HG03439 (cell line): ENCODE measurements around the gene EHBP1.

Source experiments
- ATAC-seq: cut with Tn5 transposase; IDR thresholded peaks from one replicate; pipeline ENCODE4 v1.9.1; 2021; ENCODE audit warnings: mild to moderate bottlenecking, moderate library complexity; ENCODE audit not compliant: unreplicated experiment

The EHBP1 gene

DNA sequence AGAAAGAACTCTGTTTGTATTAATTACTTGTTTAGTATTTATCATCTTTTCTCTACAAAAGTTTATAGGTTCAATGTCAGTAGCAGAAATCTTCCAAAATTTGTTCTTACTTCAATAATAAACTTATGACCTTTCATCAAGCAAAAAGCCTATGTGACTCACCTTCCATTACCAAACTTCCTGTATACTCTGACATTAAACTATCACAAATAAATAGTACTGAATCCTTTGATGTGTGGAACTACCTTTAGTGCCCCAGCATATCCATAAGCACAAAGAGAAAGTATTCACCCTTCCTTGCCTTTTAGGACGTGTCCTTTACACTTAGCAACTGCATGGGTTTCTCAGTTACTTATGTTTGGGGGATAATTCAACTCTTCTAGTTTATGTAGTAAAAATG, 166.0 kb downstream of the EHBP1 start:
- ATAC-seq: no peak

DNA sequence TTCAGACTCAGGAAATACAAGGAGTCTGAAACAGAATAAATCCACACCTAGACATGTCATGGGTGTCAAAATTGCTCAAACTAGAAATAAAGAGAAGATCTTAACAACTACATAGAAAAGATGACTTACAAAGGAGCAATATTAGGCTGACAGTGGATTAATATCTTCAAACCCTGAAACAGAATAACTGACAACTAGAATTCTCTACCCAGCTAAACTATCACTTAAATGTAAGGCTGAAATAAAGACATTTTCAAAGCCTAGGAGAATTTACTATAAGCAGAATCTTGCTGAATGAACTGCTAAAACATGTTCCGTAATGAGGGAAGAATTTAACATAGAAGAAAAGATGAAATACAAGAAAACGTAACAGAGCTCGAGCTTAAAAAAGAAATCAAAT, 168.1 kb downstream of the EHBP1 start:
- ATAC-seq: no peak

DNA sequence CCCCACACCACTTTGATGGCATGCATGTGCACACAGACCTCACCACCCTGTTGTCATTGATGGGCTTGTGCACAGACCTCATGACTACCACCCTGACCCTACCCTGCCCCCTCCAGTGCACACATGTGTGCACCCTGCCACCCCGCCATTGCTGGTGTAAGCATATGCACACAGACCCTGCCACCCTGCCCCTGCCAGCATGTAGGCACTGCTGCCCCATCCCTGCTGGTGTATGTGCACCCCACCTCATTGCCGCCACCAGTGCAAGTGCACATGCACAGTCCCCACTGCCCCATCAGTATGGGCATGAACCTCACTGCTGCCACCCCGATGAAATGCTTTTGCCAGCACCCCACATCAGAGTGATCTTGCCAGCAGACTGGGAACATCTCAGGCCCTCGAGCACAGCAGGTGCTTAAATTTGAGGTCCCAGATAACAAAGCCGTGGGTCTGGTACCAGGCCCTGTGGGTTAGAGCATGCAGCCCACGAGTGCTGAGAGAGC, 169.4 kb downstream of the EHBP1 start:
- ATAC-seq: no peak

GRCh38 chr2:62881162-62881795, 175.8 kb downstream of the EHBP1 start:
- ATAC-seq: no peak

- no peak for ATAC-seq
These were observed 178.1 kb downstream of the EHBP1 start for GRCh38 chr2:62883629-62884028.

GRCh38 chr2:62884086-62884485, 178.6 kb downstream of the EHBP1 start:
- no peak for ATAC-seq

DNA sequence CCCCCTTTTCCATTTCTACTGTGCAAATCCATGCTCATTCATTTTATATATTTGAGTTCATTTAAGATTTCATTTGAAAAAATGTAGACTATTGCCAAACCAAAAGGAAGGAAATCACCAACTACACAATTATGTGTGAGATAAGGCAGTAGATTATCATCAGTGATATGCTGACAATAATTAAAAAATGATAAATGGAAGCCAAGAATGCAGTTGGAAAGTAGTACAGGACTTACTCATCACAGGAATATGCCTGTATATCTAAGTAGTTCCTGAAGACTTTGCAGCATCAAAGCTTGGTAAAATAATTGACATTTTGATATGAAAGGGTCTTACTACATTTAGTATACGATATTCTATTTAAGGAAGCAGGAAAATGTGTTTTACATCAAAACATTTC, 179.0 kb downstream of the EHBP1 start:
- ATAC-seq: no peak

- ATAC-seq: no peak
These were observed 189.6 kb downstream of the EHBP1 start for GRCh38 chr2:62894966-62895631.

DNA sequence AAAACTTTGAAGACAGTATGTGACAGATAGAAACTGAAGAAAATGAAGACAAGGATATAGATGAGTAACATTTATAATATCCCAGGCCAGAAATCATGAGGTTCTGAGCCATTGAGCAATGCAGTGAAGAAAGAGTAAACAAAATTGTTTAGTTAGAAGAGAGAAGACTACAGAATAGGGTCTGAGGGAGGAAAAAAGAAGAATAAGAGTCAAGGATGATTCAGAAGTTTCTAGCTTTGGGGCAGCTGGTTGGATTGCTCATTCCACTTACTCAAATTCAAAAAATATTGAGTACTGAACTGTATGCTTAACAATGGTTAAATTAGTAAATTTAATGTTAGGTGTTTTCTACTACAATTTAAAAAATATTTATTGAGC, 190.1 kb downstream of the EHBP1 start:
- no peak for ATAC-seq

- ATAC-seq: no peak
These were observed 191.8 kb downstream of the EHBP1 start for GRCh38 chr2:62897187-62897827.

DNA sequence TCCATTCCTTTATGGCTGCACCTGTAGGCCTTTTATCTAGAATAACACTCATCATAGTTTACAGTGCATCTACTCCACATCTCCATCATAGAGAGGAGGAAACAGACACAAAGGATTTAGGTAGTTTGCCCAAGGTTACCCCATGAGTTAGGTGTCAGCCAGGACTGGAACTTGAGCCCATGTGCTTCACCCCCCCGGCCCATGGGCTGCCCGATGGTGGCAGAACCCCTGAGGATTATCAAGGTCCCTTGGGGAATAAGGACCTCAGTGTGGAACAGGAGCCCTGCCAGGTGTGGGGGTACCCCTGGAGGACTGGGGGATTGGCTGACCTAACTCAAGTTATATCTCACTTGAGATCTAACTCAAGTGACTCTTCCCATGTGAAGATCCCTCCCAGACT, 198.8 kb downstream of the EHBP1 start:
- ATAC-seq: no peak

DNA sequence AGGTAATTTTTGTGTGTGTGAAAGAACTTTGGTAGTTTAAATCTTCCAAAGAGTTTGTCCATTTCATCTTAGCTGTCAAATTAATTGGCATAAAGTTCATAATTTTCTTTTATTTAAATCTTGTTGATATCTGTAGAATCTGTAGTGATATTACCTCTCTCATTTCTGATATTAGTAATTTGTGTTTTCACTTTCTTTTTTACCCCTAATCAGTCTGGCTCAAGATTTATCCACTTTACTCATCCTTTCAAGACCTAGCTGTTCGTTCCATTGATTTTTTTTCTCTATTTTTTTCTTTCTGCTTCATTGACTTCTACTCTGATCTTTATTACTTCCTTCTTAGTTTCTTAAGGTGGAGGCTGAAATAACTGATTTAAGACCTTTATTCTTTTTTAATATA, 202.6 kb downstream of the EHBP1 start:
- no peak for ATAC-seq

DNA sequence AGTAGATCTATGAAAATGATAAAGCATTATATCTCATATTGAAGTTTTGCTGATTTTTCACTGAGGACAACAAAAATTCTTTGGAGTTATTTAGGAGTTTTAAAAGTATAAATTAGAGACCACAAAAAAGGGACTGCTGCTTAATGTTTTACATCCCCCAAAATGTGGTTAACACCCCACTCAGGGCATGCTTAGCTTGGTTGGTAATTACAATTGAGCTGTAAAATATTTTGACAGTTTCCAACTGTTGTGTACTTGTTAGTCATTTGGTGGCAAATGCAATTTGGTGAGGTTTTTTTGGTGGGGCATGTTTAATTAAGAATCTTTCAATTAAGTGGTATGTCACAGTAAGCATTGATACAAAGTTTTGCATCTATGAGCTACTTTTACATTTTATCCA, 207.8 kb downstream of the EHBP1 start:
- ATAC-seq: no peak

DNA sequence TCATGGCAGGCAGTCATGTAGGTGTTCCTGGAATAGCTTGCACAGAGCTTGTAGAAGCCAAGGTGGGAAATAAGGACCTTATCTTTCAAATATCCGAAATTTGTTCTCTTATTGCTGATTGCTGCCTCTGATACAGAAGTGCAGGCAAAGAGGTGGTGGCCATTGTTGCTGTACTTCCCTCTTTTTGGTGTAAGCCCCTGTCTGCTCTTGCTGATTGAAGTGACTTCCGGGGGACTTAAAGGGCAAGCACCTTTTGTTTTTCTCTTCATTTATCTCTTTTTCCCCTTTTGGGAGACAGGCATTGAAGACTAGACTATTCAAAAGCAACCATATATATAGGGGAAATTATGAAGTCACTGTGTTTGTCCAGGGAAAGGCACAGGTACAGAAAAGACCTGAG, 213.5 kb downstream of the EHBP1 start:
- no peak for ATAC-seq

DNA sequence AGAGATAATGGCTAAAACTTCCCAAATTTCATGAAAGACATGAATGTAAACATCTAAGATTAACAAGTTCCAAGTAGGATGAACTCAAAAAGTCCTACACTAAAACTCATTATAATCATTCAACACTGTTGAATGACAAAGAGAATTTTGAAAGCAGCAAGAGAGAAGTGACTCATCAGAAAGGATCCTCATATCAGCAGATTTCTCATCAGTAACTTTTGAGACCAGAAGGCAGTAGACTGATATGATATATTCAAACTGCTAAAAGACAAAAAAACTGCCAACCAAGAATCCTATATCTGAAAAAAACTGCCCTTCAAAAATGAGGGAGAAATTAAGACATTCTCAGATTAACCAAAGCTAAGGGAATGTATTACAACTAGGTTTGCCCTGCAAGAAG, 214.6 kb downstream of the EHBP1 start:
- ATAC-seq: no peak

GRCh38 chr2:62923242-62923641, 217.7 kb downstream of the EHBP1 start:
- ATAC-seq: no peak

GRCh38 chr2:62923881-62924280, 218.4 kb downstream of the EHBP1 start:
- no peak for ATAC-seq

GRCh38 chr2:62928015-62928414, 222.5 kb downstream of the EHBP1 start:
- no peak for ATAC-seq

DNA sequence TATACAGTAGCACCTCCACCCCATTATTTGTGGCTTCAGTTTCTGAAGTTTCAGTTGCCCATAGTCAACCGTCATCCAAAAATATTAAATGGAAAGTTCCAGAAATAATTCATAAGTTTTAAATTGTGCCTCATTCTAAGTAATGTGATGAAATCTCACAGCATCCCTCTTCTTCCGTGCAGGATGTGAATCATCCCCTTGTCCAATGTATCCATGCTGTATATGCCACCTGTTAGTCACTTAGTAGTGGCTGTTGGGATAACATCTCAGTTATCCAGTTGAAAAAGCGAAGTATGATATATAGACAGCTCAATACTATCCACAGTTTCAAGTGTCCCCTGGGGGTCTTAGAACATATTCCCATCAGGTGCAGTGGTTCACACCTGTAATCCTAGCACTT, 226.0 kb downstream of the EHBP1 start:
- no peak for ATAC-seq

GRCh38 chr2:62933398-62933917, 227.9 kb downstream of the EHBP1 start:
- no peak for ATAC-seq

GRCh38 chr2:62934517-62934916, 229.0 kb downstream of the EHBP1 start:
- ATAC-seq: no peak

DNA sequence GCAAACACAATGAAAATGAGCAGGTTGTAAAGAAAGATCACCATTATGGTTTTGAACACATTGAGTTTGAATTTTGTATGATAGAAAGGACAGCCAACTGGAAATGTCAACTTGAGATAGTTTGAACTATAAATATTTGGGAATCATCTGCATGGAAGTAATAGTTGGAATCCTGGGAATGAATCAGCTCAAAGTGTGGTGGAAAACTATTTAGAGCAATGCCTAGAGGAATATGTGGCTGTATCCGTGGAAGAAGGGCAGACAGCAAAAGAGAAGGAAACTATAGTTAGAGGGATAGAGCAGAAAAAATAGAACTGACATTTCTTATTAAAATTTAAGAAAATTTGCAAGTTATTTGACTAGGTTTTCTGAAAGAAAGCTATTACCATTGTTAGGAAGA, 232.6 kb downstream of the EHBP1 start:
- ATAC-seq: no peak
